Tibial nerve (tissue), 4 donors: ENCODE results near the gene C1orf52. TPM values are rescaled to one million over a fixed set of nuclear protein-coding genes. Genes with fewer than 3 reads are reported as not detected.
A peak's percentile ranks its signal among the peaks of the same experiment; 100 is the strongest.

ENCODE experiments used
- DNase-seq, 2 donors: peaks; one replicate each; pipeline ENCODE4 v3.0.0-alpha.2; 2019; ENCODE audit warnings: low spot score in 2 of 2
- H3K27ac ChIP-seq, 4 donors: fragments of 200-600 bp; sonication (generic) in 3 of 4; one replicate each; pipeline ENCODE4 v1.5.1; 2017 to 2019; ENCODE audit warnings: mild to moderate bottlenecking in 1 of 4
- H3K27me3 ChIP-seq, 2 donors: fragments of 200-600 bp; sonication (generic) in 1 of 2; one replicate each; pipeline versions ENCODE4 v1.5.1 to v1.6.0; 2017 to 2019
- H3K36me3 ChIP-seq, 3 donors: fragments of 200-600 bp; sonication (generic); one replicate each; pipeline ENCODE4 v1.5.1; 2018 to 2019
- H3K4me1 ChIP-seq, 4 donors: fragments of 200-600 bp; sonication (generic) in 3 of 4; one replicate each; pipeline ENCODE4 v1.5.1; 2017 to 2019
- H3K4me3 ChIP-seq, 4 donors: fragments of 200-600 bp; sonication (generic) in 3 of 4; one replicate each; pipeline ENCODE4 v1.5.1; 2017 to 2019; ENCODE audit warnings: mild to moderate bottlenecking in 1 of 4, moderate library complexity in 1 of 4
- H3K9me3 ChIP-seq, 4 donors: fragments of 200-600 bp; sonication (generic) in 3 of 4; one replicate each; pipeline ENCODE4 v1.5.1; 2017 to 2019
- CTCF ChIP-seq, 5 experiments: fragments of 200-600 bp in 3 of 5; fragments of 450-650 bp in 2 of 5; sonication (generic) in 3 of 5; IDR thresholded peaks; one replicate each; pipeline ENCODE4 v1.5.1; 2016 to 2019; ENCODE audit warnings: antibody characterized with exemption in 5 of 5, mild to moderate bottlenecking in 3 of 5, moderate library complexity in 2 of 5
- EP300 ChIP-seq, 2 donors: sonication (generic); formaldehyde crosslinking; IDR thresholded peaks; one replicate each; pipeline ENCODE4 v1.6.1; 2017; ENCODE audit warnings: antibody characterized with exemption in 2 of 2, mild to moderate bottlenecking in 1 of 2
- POLR2A ChIP-seq, 2 donors: fragments of 450-650 bp; IDR thresholded peaks; one replicate each; pipeline ENCODE4 v1.6.1; 2017; ENCODE audit warnings: antibody characterized with exemption in 2 of 2, mild to moderate bottlenecking in 2 of 2, moderate library complexity in 2 of 2
- WGBS, 2 donors: methylation state at CpG; one replicate each; pipeline ENCODE4 v1.1.5; 2018; 5-methylcytosine and 5-hydroxymethylcytosine counted together
- total RNA-seq, 4 donors: library from RNA; depleted of rRNA; stranded (reverse); fragments of >200 nt; gene quantifications; one replicate each; pipeline ENCODE4 v1.1.0, GENCODE V29; 2016

Gene C1orf52
- total RNA-seq, result 10 to 100 TPM; 12.7 to 34.8 (median 24.5) TPM

DNA sequence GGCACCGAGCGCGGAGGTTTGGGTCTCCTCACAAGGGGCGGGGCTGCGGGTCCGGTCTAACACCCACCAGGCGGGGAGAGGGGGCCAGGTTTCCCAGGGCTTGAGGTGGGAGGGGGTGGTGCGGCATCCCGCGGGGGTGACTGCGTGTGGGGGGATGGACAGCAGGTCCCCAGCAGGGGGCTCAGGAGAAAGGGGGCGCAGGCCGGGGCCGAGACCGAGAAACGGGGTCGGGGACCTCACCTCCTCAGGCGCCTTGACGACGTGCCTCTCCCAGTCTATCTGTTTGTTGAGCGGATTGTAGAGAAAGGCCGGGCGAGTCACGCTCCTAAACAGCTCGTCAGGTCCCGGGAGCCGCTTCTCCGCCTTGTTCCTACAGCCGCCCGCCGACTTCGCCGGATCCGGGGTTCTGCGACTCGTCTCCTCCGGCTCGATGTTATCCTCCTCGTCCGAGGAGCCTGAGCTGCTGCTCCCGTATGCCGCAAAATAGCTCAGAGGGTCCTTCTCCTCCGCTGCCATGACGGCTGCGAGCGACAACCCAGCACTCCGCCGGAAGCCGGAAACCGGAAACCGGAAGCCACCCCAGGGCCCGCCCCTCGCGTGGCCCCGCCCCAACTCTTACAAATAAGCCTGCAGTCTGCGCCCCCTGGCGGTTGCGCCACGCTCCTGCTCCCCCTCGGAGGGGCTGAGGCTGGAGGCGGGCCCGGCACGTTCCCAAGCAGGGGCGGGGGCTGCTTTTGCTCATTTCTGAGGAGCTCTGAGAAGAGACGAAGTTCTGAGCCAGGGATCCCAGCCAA lies at the start of gene C1orf52:
TSS of gene C1orf52 (minus strand) at position 545 of the 794 bp plus-strand sequence. CDS start at position 516, 29 bp downstream.
- DNase-seq, result peak; percentile 94 to 97
- Histone ChIP-seq H3K9me3 (no peaks in the 10 kb centered on the region), H3K27me3 (no peaks in the 10 kb centered on the region), H3K4me3 (peak within 1 kb of the TSS; percentile 68 to 94 (median 82)), H3K27ac (peak within 1 kb of the TSS; percentile 38 to 91 (median 84)), H3K4me1 (peaks cover 0 to 49% (median 15%) of the 10 kb centered on the region in 4 donors), H3K36me3 (peaks cover 0 to 29% (median 0%) of the 10 kb centered on the region in 3 donors)
- WGBS, 2 donors, result 0 to 1% methylated on average over 39 to 40 of the region's 65 CpGs
- TF ChIP-seq CTCF (IDR thresholded peaks at IDR 0.05), result peak; percentile 95 to 100 (median 99)
- TF ChIP-seq EP300 (IDR thresholded peaks at IDR 0.05), result peak; percentile 83 to 89
- peak; percentile 39 to 66 for TF ChIP-seq POLR2A (IDR thresholded peaks at IDR 0.05)

DNA sequence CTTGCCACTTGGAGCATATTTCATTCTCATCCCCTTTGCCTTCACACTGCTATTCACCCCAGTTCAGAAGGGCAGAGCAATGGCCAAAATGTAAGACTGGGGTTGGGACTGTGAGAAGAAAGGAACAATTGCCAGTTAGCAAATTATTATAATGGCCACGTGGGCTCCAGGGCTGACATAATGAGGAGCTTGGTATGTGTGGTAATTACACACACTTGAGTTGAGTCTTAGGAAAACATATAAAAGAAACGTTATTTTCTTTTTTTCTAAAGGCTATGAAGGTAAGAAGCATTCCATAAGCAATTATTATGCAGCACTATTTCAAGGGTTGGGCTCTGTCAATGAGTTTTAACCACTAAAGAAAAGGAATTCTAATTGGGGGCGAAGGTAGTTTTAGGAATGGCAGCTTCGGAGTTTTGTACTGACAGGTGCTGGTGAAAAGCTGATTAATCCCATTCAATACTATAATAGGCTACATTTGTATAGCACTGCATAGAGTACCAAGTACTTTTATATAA lies 49.4 kb upstream of the C1orf52 start:
- no peak overlapping the region for H3K4me3 ChIP-seq
- H3K27me3 ChIP-seq, result no peaks in the 10 kb centered on the region
- no peaks in the 10 kb centered on the region for H3K36me3 ChIP-seq
- no peak overlapping the region for H3K27ac ChIP-seq
- H3K4me1 ChIP-seq, result peaks cover 0 to 10% (median 0%) of the 10 kb centered on the region in 4 donors
- no peak for TF ChIP-seq CTCF (IDR thresholded peaks at IDR 0.05)
- no peak for TF ChIP-seq EP300 (IDR thresholded peaks at IDR 0.05)
- no peak for TF ChIP-seq POLR2A (IDR thresholded peaks at IDR 0.05)
- DNase-seq, result no peak
- 61 to 63% methylated on average over 4 of the region's 4 CpGs for WGBS, 2 donors
- no peaks in the 10 kb centered on the region for H3K9me3 ChIP-seq

DNA sequence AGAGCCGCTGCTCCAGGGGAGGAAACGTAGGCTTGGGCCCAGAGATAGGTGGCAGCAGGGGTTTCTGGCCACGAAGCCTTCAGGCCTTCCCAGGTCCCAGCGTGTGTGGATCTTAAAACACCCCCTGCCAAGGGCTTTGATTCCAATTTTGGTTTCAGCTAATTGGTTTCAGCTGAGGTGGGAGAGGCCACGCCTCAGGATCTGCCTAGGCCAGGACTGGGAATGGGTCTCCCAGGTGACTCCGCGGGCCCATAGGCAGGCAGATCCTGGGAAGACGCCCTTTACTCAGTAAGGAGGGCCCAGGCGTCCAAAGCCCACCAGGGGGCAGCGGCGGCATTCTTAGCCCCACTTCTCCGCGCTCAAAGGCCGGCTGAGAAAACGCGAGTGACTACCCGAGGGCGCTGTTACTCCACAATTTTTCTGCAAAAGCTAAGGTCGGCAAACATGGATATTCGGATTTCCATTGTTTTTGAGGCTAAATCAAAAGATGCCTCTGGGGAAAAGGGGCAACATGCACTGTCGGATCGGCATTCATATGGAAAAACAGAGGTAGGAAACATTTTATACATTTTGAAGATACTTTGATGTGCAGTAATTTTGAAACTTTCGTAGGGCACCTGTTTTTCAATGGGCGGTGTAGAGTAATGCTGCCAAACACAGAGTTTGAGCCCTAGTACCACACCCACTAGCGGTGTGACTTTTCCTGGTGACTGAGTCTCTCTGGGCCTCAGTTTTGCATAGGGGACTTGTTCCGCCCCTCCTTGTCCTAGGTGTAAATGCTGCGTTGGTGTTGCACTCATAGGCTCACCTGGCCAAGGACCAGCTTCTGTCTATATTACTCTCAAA lies 48.7 kb upstream of the C1orf52 start:
- Histone ChIP-seq H3K9me3 (no peaks in the 10 kb centered on the region), H3K4me3 (no peak overlapping the region), H3K27me3 (no peaks in the 10 kb centered on the region), H3K36me3 (no peaks in the 10 kb centered on the region), H3K4me1 (peaks cover 0 to 10% (median 0%) of the 10 kb centered on the region in 4 donors), H3K27ac (no peak overlapping the region)
- DNase-seq, result peak; percentile 72 to 85
- TF ChIP-seq POLR2A (IDR thresholded peaks at IDR 0.05), result no peak
- peak; percentile 81 to 97 (median 96) for TF ChIP-seq CTCF (IDR thresholded peaks at IDR 0.05)
- 24% methylated on average over 25 to 27 of the region's 27 CpGs for WGBS, 2 donors

- 92 to 95% methylated on average over 4 of the region's 4 CpGs for WGBS, 2 donors
- Histone ChIP-seq H3K4me1 (peaks cover 0 to 10% (median 0%) of the 10 kb centered on the region in 4 donors), H3K4me3 (no peak overlapping the region), H3K27ac (no peak overlapping the region), H3K9me3 (no peaks in the 10 kb centered on the region), H3K27me3 (no peaks in the 10 kb centered on the region), H3K36me3 (no peaks in the 10 kb centered on the region)
- no peak for TF ChIP-seq CTCF (IDR thresholded peaks at IDR 0.05)
- no peak for TF ChIP-seq POLR2A (IDR thresholded peaks at IDR 0.05)
- TF ChIP-seq EP300 (IDR thresholded peaks at IDR 0.05), result no peak
- DNase-seq, result no peak
Measured at GRCh38 chr1:85306236-85306635, 46.8 kb upstream of the C1orf52 start.
